Measurements from ENCODE around the gene GSTK1. TPM values are rescaled to one million over a fixed set of nuclear protein-coding genes. Genes with fewer than 3 reads are reported as not detected.

The GSTK1 gene
- polyA plus RNA-seq, 3 donors: 185 to 214 (median 196) TPM

GRCh38 chr7:143290293-143290692 lies 27.1 kb downstream of the GSTK1 start:
- DNase-seq (ENCODE audit: low read depth in 3 of 3, low spot score in 2 of 3): no peak

- DNase-seq (ENCODE audit: low read depth in 3 of 3, low spot score in 2 of 3): no peak
These were observed 29.6 kb downstream of the GSTK1 start for GRCh38 chr7:143292876-143293275.

GRCh38 chr7:143295870-143296269 lies 32.6 kb downstream of the GSTK1 start:
- no peak for DNase-seq (ENCODE audit: low read depth in 3 of 3, low spot score in 2 of 3)

DNA sequence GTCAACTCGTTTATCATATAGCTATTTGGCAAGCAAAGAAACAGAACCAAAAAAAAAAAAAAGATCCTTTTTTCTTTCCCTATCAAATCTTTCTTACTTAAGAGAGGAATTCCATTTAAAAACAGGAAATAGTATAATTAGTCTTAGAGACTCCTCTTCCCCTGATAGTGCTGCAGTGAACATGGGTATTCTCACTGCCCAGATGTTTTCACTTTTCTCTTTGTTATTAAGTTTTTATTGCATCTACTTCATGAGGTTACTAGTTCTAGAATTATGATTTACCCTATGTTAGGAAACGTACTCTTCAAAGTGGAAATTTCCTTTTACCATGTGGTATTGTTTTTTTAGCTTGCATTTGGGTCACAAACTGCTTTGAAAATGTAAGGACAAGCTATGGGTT lies 33.4 kb downstream of the GSTK1 start:
- no peak for DNase-seq (ENCODE audit: low read depth in 3 of 3, low spot score in 2 of 3)

DNA sequence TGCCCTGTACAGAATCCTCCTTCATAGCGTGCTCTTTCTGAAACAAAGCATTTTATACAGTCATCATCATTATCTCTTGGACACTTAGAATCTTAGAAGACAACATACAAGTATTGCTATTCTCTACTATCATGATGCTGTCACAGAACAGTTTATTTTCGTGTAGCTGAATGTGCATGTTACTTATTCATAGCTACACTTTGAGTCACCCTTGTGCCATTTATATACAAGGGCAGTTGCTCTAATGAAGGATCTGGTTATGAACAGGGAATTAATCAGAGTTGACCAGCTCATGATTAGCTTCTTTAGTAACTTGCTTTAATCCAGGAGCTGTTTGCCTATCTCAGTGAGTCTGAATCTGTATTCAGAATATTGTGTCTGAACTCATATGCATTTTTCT lies 36.1 kb downstream of the GSTK1 start:
- no peak for DNase-seq (ENCODE audit: low read depth in 3 of 3, low spot score in 2 of 3)

GRCh38 chr7:143299840-143300239 lies 36.6 kb downstream of the GSTK1 start:
- no peak for DNase-seq (ENCODE audit: low read depth in 3 of 3, low spot score in 2 of 3)

DNA sequence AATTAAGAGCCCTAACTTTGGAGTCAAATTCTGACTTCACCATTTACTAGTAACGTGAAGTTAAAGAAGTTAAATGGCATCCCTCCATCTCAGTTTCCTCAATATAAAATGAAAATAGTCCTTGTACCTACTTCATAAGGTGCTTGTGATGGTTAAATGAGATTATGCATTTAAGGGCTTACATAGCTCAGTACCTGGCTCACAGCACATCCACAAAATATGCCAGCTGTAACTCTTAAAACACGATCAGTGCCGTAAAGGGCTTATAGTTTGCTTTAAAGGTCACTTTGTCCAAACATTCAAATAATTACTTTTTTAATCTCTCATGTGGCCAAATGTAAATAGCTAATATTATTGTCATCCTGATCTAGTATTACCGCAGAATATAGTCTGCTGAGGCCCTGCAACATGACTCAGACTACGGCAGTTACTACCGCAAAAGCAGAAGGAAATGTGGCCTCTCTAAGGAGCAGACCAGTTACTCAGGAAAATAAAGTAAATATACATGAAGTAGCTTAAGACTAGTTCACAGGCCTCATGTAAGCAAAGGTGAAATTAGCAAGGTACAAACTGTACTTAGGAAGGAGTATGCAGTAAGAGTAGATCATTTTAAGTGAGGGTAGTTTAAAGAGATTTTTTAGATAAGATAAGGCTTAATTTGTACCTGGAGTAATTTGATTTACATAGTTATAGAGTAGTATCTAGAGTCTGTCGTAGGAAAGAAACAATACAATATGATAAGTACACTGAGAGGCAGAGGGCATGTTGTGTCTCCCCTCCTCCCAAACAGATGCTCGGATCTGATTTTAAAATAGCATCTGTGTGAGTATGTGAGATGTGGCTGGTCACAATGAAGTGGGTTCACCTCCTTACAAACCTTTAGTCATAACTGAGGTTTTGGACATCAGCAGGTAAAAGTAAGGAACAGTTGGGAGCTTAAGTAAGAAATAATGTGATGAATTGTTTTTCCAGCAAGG lies 38.0 kb downstream of the GSTK1 start:
- DNase-seq (ENCODE audit: low read depth in 3 of 3, low spot score in 2 of 3): no peak

DNA sequence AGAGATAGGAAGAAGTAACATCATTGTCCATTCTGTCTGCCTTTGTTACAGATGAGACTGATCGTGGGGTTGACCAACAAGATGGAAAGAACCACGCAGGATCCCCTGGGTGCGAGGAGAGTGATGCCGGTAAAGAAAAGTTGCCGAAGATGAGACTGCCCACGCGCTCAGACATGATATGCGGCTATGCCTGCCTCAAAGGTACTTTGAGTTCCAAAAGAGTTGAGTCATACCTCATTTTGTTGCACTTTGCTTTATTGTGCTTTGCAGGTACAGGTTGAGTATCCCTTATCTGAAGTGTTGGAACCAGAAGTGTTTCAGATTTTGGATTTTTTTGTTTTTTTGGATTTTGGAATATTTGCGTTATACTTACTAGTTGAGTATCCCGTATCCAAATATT lies 40.5 kb downstream of the GSTK1 start:
- no peak for DNase-seq (ENCODE audit: low read depth in 3 of 3, low spot score in 2 of 3)

DNA sequence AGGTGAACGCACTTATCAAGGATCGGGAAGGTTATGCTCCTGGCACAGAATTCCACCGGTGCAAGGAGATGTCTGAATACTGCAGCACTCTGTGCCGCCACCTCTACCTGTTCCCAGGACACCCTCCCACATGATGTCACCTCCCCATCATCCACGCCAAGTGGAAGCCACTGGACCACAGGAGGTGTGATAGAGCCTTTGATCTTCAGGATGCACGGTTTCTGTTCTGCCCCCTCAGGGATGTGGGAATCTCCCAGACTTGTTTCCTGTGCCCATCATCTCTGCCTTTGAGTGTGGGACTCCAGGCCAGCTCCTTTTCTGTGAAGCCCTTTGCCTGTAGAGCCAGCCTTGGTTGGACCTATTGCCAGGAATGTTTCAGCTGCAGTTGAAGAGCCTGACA lies 41.7 kb downstream of the GSTK1 start:
- DNase-seq (ENCODE audit: low read depth in 3 of 3, low spot score in 2 of 3): no peak

DNA sequence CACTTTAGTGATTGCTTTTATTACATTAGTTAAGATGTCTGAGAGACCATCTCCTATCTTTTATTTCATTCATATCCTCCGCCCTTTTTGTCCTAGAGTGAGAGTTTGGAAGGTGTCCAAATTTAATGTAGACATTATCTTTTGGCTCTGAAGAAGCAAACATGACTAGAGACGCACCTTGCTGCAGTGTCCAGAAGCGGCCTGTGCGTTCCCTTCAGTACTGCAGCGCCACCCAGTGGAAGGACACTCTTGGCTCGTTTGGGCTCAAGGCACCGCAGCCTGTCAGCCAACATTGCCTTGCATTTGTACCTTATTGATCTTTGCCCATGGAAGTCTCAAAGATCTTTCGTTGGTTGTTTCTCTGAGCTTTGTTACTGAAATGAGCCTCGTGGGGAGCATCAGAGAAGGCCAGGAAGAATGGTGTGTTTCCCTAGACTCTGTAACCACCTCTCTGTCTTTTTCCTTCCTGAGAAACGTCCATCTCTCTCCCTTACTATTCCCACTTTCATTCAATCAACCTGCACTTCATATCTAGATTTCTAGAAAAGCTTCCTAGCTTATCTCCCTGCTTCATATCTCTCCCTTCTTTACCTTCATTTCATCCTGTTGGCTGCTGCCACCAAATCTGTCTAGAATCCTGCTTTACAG lies 42.3 kb downstream of the GSTK1 start:
- DNase-seq (ENCODE audit: low read depth in 3 of 3, low spot score in 2 of 3): no peak

DNA sequence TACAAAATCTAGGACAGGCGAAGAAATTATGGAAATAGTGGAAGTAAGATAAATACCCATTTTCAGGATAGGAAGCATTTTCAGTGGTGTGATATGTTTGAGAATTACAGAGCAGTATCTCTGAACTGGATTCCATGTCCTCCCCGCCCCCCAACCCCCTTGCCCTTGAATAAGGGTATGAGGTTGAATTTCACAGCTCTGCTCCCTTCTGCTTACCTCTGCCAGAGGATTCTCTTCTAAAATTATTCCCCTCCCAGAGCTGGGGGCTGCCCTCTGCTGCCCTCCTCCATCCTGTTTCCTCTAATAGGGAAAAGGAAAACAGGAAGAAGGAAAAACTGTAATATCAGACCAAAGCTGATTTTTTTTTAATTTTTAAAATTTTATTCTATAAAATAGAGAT lies 45.4 kb downstream of the GSTK1 start:
- DNase-seq (ENCODE audit: low read depth in 3 of 3, low spot score in 2 of 3): no peak

DNA sequence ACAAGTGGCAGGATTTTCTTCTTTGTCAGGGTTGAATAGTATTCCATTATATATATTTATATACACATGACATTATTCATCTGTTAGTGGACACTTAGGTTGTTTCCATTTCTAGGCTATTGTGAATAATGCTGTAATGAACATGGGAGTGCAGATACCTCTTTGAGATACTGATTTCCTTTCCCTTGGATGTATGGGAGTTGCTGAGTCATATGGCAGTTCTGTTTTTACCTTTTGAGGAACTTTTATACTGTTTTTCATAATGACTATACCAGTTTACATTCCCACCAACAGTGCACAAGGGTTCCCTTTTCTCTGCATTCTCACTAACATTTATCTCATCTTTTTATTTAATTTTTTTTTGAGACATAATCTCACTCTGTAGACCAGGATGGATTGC lies 50.9 kb downstream of the GSTK1 start:
- no peak for DNase-seq (ENCODE audit: low read depth in 3 of 3, low spot score in 2 of 3)

GRCh38 chr7:143315776-143316175 lies 52.5 kb downstream of the GSTK1 start, which contains the start of gene CLCN1:
TSS of gene CLCN1 (plus strand) at chr7:143316111. CDS start at chr7:143316213, 102 bp downstream.
- DNase-seq (ENCODE audit: low read depth in 3 of 3, low spot score in 2 of 3): no peak

- DNase-seq (ENCODE audit: low read depth in 3 of 3, low spot score in 2 of 3): no peak
These were observed 53.3 kb downstream of the GSTK1 start for GRCh38 chr7:143316492-143316891.

- DNase-seq (ENCODE audit: low read depth in 3 of 3, low spot score in 2 of 3): no peak
These were observed 55.4 kb downstream of the GSTK1 start for GRCh38 chr7:143318661-143319060.

Other genes with a start within 250 kb of the GSTK1 start
- not detected for gene OR9A2, start 236.3 kb upstream of the GSTK1 start, polyA plus RNA-seq (ENCODE audit: insufficient read length in 3 of 3)
- not detected for gene OR6V1, start 211.1 kb upstream of the GSTK1 start, polyA plus RNA-seq (ENCODE audit: insufficient read length in 3 of 3)
- gene PIP, start 131.4 kb upstream of the GSTK1 start, polyA plus RNA-seq (ENCODE audit: insufficient read length in 3 of 3): not detected
- not detected for gene TAS2R39, start 80.0 kb upstream of the GSTK1 start, polyA plus RNA-seq (ENCODE audit: insufficient read length in 3 of 3)
- not detected for gene TAS2R40, start 41.4 kb upstream of the GSTK1 start, polyA plus RNA-seq (ENCODE audit: insufficient read length in 3 of 3)
- gene TMEM139, start 21.5 kb downstream of the GSTK1 start, polyA plus RNA-seq (ENCODE audit: insufficient read length in 3 of 3): 10 to 100 TPM; 51.9 to 70.4 (median 64.3) TPM
- gene CASP2, start 24.9 kb downstream of the GSTK1 start, polyA plus RNA-seq (ENCODE audit: insufficient read length in 3 of 3): 10 to 100 TPM; 46.9 to 47.8 (median 47.4) TPM
- gene CLCN1, start 52.7 kb downstream of the GSTK1 start, polyA plus RNA-seq (ENCODE audit: insufficient read length in 3 of 3): under 1 TPM in 2 of 3 donors, not detected in 1; 0.08 to 0.10 TPM
- 1 to 10 TPM; 1.5 to 2.6 (median 2.6) TPM for gene FAM131B, start 99.3 kb downstream of the GSTK1 start, polyA plus RNA-seq (ENCODE audit: insufficient read length in 3 of 3)
- gene ZYX, start 117.9 kb downstream of the GSTK1 start, polyA plus RNA-seq (ENCODE audit: insufficient read length in 3 of 3): 10 to 100 TPM; 57.8 to 66.2 (median 60.1) TPM
- gene EPHA1, start 145.4 kb downstream of the GSTK1 start, polyA plus RNA-seq (ENCODE audit: insufficient read length in 3 of 3): 10 to 100 TPM; 15.7 to 19.1 (median 17.0) TPM
- gene TAS2R60, start 180.0 kb downstream of the GSTK1 start, polyA plus RNA-seq (ENCODE audit: insufficient read length in 3 of 3): not detected
- not detected for gene TAS2R41, start 214.4 kb downstream of the GSTK1 start, polyA plus RNA-seq (ENCODE audit: insufficient read length in 3 of 3)

Data from right renal cortex interstitium (tissue), 3 donors.